HG02759 (cell line): ENCODE results near the gene SMAD6.

ENCODE experiments used
- ATAC-seq: cut with Tn5 transposase; IDR thresholded peaks from one replicate; pipeline ENCODE4 v1.9.1; 2021; ENCODE audit warnings: mild to moderate bottlenecking, moderate library complexity; ENCODE audit not compliant: unreplicated experiment

SMAD6 gene

GRCh38 chr15:66702787-66703539 is 927 bp downstream of the SMAD6 start:
- ATAC-seq: no peak

- ATAC-seq: no peak
Measured at GRCh38 chr15:66703540-66703941, 1.5 kb downstream of the SMAD6 start.

- ATAC-seq: no peak
Measured at GRCh38 chr15:66704019-66704802, 2.2 kb downstream of the SMAD6 start.

GRCh38 chr15:66704803-66705153 is 2.7 kb downstream of the SMAD6 start:
- no peak for ATAC-seq

- no peak for ATAC-seq
Measured at GRCh38 chr15:66705277-66706146, 3.5 kb downstream of the SMAD6 start.

GRCh38 chr15:66706225-66706732 is 4.2 kb downstream of the SMAD6 start:
- no peak for ATAC-seq

GRCh38 chr15:66706840-66707239 is 4.8 kb downstream of the SMAD6 start:
- ATAC-seq: no peak

- ATAC-seq: no peak
Measured at GRCh38 chr15:66707310-66708082, 5.5 kb downstream of the SMAD6 start.

GRCh38 chr15:66708389-66708788 is 6.4 kb downstream of the SMAD6 start:
- ATAC-seq: no peak

- ATAC-seq: no peak
Measured at GRCh38 chr15:66709884-66710283, 7.8 kb downstream of the SMAD6 start.

- ATAC-seq: no peak
Measured at GRCh38 chr15:66711260-66711659, 9.2 kb downstream of the SMAD6 start.

GRCh38 chr15:66711862-66712261 is 9.8 kb downstream of the SMAD6 start:
- no peak for ATAC-seq

GRCh38 chr15:66713843-66714508 is 11.9 kb downstream of the SMAD6 start:
- ATAC-seq: peak; percentile 54

GRCh38 chr15:66714543-66714981 is 12.5 kb downstream of the SMAD6 start:
- ATAC-seq: peak; percentile 11

GRCh38 chr15:66715181-66715624 is 13.2 kb downstream of the SMAD6 start:
- no peak for ATAC-seq

GRCh38 chr15:66715720-66716655 is 14.0 kb downstream of the SMAD6 start:
- no peak for ATAC-seq

GRCh38 chr15:66716656-66717020 is 14.6 kb downstream of the SMAD6 start:
- no peak for ATAC-seq

- no peak for ATAC-seq
Measured at GRCh38 chr15:66718220-66718988, 16.4 kb downstream of the SMAD6 start.
